Measurements from ENCODE around the gene CHGA. TPM values are rescaled to one million over a fixed set of nuclear protein-coding genes. Genes with fewer than 3 reads are reported as not detected.
A peak's percentile ranks its signal among the peaks of the same experiment; 100 is the strongest.

Gene CHGA
- total RNA-seq, 1 donor from 2014 or later = 663 TPM

DNA sequence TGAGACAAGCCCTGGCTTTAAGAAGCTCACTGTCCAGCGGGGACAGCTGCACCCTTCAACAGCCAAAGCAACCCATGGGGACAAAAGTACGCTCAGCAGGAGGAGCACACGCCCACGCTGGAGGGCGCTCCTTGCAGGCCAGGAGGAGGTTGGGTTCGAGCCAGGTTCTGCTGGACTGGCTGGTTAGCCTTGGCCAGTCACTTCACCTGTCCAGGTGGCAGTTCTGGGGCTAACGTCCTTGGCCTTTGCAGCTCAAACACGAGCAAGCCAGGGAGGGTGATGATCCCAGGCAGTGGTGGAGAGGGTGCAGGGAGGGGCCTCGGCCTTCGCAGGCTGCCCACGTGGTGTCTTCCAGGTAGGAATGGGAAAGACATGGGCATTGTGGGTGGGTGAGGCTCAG, 13.1 kb downstream of the CHGA start:
- Mint-ChIP-seq H3K4me1 (ENCODE audit: low read depth, unreplicated experiment) (peaks cover 14% of the 10 kb centered on the region), H3K9me3 (ENCODE audit: unreplicated experiment) (peaks cover 8% of the 10 kb centered on the region), H3K27ac (ENCODE audit: unreplicated experiment) (no peak overlapping the region), H3K27me3 (ENCODE audit: unreplicated experiment) (peaks cover 8% of the 10 kb centered on the region), H3K36me3 (ENCODE audit: unreplicated experiment) (no peaks in the 10 kb centered on the region), H3K4me3 (ENCODE audit: unreplicated experiment) (no peak overlapping the region)
- DNase-seq = no peak
- TF ChIP-seq, protein P1, sequence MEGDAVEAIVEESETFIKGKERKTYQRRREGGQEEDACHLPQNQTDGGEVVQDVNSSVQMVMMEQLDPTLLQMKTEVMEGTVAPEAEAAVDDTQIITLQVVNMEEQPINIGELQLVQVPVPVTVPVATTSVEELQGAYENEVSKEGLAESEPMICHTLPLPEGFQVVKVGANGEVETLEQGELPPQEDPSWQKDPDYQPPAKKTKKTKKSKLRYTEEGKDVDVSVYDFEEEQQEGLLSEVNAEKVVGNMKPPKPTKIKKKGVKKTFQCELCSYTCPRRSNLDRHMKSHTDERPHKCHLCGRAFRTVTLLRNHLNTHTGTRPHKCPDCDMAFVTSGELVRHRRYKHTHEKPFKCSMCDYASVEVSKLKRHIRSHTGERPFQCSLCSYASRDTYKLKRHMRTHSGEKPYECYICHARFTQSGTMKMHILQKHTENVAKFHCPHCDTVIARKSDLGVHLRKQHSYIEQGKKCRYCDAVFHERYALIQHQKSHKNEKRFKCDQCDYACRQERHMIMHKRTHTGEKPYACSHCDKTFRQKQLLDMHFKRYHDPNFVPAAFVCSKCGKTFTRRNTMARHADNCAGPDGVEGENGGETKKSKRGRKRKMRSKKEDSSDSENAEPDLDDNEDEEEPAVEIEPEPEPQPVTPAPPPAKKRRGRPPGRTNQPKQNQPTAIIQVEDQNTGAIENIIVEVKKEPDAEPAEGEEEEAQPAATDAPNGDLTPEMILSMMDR (IDR thresholded peaks at IDR 0.05; ENCODE audit: partially characterized antibody, unreplicated experiment) = no peak

DNA sequence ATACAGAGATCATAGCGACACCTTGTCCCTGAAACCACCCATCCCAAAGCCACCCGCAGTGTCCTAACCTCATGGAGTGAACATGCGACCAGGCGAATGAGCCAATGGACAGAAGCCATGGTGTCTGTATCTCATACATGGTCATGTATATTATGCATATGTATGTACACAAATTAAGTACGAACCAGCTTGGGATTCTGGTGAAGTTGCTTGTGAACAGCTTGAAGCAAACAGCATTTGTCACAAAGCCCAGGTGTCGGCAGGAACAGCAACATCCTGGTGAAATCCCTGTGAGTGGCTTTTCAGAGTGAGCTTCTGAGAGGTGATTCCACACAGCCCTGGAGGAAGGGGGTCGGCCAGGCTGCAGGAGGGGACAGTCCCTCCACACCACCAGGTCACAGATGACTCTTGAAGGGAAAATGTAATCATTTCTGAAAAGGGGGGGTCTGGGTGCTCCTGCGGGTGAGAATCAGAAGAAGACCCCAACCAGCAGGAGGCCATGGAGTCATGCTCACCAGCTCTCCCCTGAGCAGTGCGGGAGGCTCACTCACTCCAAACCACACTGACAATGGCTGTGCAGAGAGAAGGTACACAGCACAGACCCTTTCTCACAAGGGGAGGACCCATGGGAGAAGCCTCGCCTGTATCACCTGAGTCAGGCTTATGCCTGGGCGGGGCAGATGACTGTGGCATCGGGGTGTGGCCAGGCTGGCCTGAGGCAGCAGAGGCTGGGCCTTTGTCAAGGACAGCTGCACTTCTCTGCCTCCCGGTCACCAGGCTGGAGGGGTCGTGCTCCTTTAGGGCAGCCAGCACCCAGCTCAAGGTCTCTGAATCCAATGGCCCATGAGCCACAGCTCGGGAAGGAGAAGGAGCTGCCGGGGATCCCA, 14.3 kb downstream of the CHGA start:
- peaks cover 8% of the 10 kb centered on the region for H3K9me3 Mint-ChIP-seq (ENCODE audit: unreplicated experiment)
- H3K4me1 Mint-ChIP-seq (ENCODE audit: low read depth, unreplicated experiment) = peaks cover 17% of the 10 kb centered on the region
- TF ChIP-seq, protein P1 (IDR thresholded peaks at IDR 0.05; ENCODE audit: partially characterized antibody, unreplicated experiment) = no peak
- peaks cover 11% of the 10 kb centered on the region for H3K27me3 Mint-ChIP-seq (ENCODE audit: unreplicated experiment)
- peak overlapping the region; percentile 48 for H3K27ac Mint-ChIP-seq (ENCODE audit: unreplicated experiment)
- no peak for DNase-seq
- no peak overlapping the region for H3K4me3 Mint-ChIP-seq (ENCODE audit: unreplicated experiment)
- H3K36me3 Mint-ChIP-seq (ENCODE audit: unreplicated experiment) = no peaks in the 10 kb centered on the region

DNA sequence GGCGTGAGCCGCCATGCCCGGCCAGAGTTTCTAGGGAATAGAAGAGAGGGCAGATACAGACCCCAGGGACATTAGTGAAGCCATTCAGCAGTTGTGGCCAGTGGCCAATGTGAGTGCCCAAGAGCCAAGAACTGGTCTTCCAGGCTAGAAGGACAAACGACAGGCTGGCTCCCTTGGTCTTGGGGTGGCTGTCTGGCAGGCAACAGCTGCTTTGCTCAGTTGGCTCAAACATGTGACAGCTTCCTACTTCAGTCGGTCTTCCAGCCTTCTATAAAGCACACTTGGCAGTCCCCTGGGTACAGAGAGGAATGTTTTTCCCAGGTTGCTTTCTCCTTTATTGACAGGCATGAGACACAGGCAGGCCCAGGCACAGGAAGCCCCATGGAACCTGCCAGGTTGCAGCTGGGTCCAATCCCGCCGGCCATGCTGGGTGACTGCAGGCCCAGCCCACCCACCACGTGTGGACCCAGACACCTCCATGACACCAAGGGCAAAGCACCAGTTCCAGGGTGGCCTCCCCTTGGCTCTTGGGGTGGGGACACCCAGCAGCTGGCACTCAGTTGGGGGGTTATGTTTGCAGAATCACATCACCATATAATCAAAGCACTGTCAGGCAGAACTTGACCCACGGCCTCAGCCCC, 15.4 kb downstream of the CHGA start:
- no peak for DNase-seq
- Mint-ChIP-seq H3K27me3 (ENCODE audit: unreplicated experiment) (peaks cover 10% of the 10 kb centered on the region), H3K4me1 (ENCODE audit: low read depth, unreplicated experiment) (peaks cover 17% of the 10 kb centered on the region), H3K36me3 (ENCODE audit: unreplicated experiment) (no peaks in the 10 kb centered on the region), H3K9me3 (ENCODE audit: unreplicated experiment) (peaks cover 8% of the 10 kb centered on the region), H3K27ac (ENCODE audit: unreplicated experiment) (no peak overlapping the region), H3K4me3 (ENCODE audit: unreplicated experiment) (no peak overlapping the region)
- TF ChIP-seq, protein P1 (IDR thresholded peaks at IDR 0.05; ENCODE audit: partially characterized antibody, unreplicated experiment) = no peak

DNA sequence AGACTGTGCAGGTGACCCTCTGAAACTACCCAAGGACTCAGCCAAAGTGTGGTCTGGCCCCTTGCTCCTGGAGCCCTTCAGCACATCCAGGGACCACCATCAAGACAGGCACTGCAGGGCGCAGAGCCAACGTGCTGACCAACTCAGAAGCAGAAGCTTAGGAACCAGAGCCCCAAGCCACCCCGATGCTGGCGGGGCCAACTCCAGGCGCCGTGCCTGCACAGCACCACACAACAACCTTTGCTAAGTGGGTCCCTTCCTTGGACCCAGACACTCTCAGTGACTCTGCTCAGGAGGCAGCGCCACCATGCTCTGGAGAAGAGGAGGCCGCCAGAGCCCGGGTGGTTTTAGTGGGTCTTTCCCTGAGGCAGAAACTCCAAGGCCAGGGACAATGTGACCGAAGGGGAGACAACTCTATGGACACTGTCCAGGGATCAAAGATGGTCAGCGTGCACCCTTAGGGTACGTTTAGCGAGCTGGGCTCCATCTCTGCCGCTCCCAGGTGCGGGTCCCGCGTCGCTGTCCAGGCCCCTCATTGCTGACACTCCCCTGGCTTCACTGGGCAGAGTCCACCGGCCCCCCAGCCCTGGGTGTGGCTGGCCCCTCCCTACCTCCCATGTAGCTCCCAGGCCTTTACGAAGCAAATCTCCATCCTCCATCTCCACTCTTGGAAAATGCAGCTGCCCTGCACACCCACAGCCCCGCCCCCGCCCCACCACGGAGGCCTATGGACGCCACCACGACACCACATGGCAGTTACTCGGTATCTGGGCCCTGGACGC, 16.1 kb downstream of the CHGA start:
- Mint-ChIP-seq H3K4me1 (ENCODE audit: low read depth, unreplicated experiment) (peaks cover 17% of the 10 kb centered on the region), H3K4me3 (ENCODE audit: unreplicated experiment) (no peak overlapping the region), H3K27ac (ENCODE audit: unreplicated experiment) (no peak overlapping the region), H3K27me3 (ENCODE audit: unreplicated experiment) (peaks cover 10% of the 10 kb centered on the region), H3K36me3 (ENCODE audit: unreplicated experiment) (no peaks in the 10 kb centered on the region), H3K9me3 (ENCODE audit: unreplicated experiment) (peaks cover 8% of the 10 kb centered on the region)
- no peak for DNase-seq
- TF ChIP-seq, protein P1 (IDR thresholded peaks at IDR 0.05; ENCODE audit: partially characterized antibody, unreplicated experiment) = no peak
